GM12801 (cell line): Measurements from ENCODE around the gene ATXN1.

Experiments used
- CTCF ChIP-seq: IDR thresholded peaks from one replicate; pipeline ENCODE4 v1.5.1; 2011; ENCODE audit warnings: control low read depth; ENCODE audit not compliant: insufficient read length; ENCODE audit errors: extremely low read depth

The ATXN1 gene

GRCh38 chr6:16769131-16769985, 8.1 kb upstream of the ATXN1 start:
- no peak for TF ChIP-seq CTCF

- TF ChIP-seq CTCF: no peak
Observed at GRCh38 chr6:16768477-16768830, 7.2 kb upstream of the ATXN1 start.

- TF ChIP-seq CTCF: no peak
Observed at GRCh38 chr6:16767765-16768476, 6.7 kb upstream of the ATXN1 start.

- TF ChIP-seq CTCF: no peak
Observed at GRCh38 chr6:16766836-16767745, 5.8 kb upstream of the ATXN1 start.

- no peak for TF ChIP-seq CTCF
Observed at GRCh38 chr6:16766043-16766536, 4.8 kb upstream of the ATXN1 start.

GRCh38 chr6:16765235-16765634, 4.0 kb upstream of the ATXN1 start:
- TF ChIP-seq CTCF: no peak
